ENCODE results near the gene BNC2.
A peak's percentile ranks its signal among the peaks of the same experiment; 100 is the strongest.

The BNC2 gene

DNA sequence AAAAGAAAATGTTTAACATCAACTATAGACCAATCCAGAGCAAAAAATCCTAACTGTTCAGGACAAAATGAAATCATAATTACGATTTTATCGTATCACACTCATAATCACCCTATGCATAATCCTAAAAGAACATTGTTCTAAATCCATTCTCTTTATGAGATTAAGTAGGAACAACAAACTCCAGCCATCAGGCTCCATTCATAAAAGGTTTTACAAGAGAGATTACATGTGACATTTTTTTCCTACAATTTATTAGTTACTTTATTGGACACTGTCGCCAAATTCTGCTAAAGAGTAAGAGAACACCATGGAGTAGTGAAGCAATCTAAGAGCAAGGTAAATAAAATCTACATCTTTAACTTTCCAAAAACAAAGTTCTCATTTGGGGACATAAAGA is 198.0 kb downstream of the BNC2 start:
- no peak for DNase-seq

GRCh38 chr9:16671591-16672137 is 198.8 kb downstream of the BNC2 start:
- DNase-seq, result no peak

- no peak for DNase-seq
Observed at GRCh38 chr9:16670791-16671190, 199.7 kb downstream of the BNC2 start.

DNA sequence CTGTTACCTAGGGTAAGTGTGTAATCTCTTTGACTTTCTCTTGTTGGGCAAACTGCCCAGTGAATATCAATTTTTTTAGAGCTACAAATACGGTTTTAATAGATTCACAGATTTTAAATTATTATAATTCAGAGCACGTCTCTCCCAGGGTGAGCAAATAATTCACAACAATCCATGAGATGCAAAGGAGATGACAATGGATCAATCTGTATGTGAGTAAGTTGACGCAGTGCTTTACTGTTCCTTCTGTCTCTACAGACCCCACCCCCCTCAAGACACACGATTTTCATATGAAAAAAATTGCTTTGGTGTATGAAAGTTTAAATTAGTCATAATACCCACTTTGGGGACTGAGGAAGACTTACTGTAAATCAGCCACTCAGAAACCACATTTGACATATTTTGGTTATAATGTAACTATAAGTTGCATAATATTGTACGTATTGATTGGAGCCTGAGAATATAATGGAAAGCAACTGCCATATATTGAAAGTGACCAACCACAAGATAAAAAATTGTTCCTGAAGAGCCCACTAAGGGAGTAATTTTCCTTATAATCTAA is 201.7 kb downstream of the BNC2 start:
- no peak for DNase-seq

DNA sequence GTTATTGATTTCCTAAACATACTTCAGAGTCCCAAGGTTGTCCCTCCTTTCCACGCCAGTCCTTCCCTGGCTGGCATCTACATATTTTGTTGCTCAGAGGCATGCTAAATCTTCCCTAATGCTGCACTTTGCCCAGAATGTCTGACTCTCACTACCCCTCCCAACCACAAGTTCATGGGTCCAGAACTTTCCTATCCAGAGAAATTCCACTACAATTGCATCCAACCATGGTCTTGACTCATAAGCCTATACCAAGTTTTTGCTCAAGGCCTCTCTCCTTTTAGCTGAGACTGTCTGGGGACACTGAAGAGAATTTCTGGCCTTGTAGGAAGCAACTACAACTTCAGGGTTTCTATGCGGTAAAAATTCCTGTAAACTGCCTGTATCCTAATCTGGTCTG is 206.3 kb downstream of the BNC2 start:
- DNase-seq, result no peak

DNA sequence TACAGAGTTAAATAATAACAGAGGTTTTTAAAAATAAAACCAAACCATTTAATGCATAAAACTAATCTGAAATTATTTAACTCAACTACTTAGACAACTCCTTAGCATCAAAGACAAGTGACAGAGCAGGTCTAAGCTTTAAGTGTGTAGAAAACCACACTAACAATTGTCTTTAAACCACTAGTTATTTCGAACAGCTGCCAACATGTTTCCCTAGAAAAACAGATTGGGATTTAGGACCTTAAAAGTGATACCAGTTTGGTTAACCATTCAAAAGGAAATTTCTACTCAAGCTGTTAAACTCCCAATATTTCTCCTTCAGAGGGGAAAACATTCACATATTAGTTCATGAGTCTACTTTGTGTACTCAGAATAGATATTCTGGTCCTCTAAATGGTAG is 208.7 kb downstream of the BNC2 start:
- no peak for DNase-seq

- no peak for DNase-seq
Observed at GRCh38 chr9:16659096-16659495, 211.4 kb downstream of the BNC2 start.

- DNase-seq, result peak in 1 of 3 donors; percentile 1
Observed at GRCh38 chr9:16656432-16657169, 213.9 kb downstream of the BNC2 start.

GRCh38 chr9:16654596-16655126 is 215.8 kb downstream of the BNC2 start:
- DNase-seq, result no peak

GRCh38 chr9:16653491-16654399 is 216.7 kb downstream of the BNC2 start:
- no peak for DNase-seq

GRCh38 chr9:16652582-16652981 is 217.9 kb downstream of the BNC2 start:
- no peak for DNase-seq

DNA sequence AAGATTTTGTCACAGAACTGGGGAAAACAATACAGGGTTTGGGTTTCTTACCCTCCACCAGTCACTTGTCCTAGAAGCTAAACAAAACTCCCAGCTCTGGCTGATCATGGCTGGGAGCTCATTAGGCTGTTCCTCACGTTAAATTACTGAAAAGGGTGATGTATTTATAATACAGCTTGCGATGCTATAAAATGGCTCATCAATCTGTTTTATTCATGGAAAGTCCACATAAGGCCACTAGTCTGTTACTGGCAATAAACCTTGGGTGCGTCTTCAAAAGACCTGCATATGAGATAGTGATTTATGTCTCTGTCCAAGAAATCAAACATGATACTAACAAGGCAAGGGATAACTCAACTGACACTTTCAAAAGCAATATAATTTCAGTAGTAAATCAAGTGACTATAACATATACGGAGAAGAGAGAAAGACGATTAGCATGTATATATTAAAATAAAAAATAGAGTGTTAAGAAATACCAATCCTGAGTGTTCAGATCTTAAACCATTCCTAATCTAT is 219.0 kb downstream of the BNC2 start:
- no peak for DNase-seq

GRCh38 chr9:16645970-16646369 is 224.5 kb downstream of the BNC2 start:
- peak; percentile 5 to 19 (median 11) for DNase-seq

DNA sequence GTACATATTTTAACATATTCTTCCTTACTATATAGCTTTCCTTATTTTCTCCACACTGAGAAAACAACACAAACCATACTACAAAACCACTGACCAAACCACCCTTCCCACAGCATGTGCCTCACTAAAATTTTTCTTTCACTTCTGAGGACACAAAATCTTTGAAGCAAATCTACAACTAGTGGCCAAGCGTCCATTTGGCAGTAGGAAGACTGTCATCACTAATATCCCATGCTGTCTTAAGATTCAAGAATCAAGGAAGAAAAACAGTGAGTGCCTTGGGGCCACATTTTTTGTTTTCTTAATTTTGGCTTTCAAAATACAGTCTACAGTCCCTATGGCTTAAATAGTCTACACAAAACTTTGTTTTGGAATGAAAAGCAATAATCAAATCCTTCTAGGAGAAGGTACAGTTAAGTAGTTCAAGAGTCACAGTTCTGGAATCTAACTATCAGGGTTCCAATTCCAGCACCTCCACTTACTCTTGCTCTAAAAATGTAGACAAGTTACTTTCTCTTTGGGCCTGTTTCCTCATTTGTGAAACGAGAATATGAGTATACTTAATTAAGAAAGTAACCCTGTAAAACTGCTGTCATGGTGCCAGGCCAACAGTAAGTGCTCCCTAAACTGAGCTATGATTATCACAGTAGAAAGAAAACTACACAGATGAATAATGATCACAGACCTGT is 227.9 kb downstream of the BNC2 start:
- no peak for DNase-seq

DNA sequence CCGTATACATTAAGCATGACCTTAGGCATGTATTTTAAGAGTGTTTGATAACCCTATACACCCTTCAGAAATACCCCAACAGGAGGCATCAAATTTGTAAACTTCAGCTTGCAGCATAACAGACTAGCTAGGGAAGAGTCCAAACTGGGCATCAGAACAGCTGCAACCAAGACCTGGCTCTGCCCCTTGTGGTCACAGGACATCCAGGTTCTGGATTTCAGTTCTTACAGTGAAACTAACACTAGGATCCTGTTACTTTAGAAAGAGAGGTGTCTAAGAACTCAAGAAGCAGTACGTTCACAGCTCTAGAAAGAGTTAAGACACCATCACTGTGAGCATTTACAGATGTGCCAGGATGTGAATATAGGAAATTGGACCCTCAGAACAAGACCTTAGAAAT is 229.8 kb downstream of the BNC2 start:
- no peak for DNase-seq

DNA sequence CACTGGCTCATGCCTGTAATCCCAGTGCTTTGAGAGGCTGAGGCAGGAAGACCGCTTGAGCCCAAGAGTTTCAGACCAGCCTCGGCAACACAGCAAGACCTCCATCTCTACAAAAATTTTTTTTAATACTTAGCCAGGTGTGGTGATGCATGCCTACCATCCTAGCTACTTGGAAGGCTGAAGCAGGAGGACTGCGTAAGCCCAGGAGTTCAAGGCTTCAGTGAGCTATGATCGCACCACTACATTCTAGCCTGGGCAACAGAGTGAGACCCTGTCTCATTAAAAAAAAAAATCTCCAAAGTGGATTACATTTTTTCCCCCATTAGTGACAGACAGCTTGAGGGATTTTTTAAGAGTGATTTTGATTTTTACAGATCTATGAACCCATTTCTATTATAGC is 230.8 kb downstream of the BNC2 start:
- no peak for DNase-seq

GRCh38 chr9:16637911-16638310 is 232.6 kb downstream of the BNC2 start:
- no peak for DNase-seq

DNA sequence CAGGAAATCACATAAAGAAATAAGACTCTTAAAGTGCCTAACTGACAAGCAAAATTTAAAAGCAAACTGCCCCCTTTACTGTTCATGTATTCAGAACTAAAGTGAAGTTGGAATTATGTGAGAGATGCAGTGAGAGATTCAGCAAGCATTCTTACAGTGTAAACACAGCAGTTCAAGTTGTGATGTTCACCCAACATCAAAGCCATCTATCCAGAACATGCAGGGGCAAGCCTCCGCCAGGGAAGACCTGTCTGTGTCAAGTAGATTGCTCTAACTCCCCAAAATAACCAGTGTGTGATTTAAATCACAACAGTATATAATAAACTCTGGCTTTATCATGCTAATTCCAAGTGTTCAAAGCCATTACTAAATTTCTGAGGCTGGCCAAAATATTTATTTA is 233.3 kb downstream of the BNC2 start:
- DNase-seq, result no peak

- no peak for DNase-seq
Observed at GRCh38 chr9:16633794-16634193, 236.7 kb downstream of the BNC2 start.

DNA sequence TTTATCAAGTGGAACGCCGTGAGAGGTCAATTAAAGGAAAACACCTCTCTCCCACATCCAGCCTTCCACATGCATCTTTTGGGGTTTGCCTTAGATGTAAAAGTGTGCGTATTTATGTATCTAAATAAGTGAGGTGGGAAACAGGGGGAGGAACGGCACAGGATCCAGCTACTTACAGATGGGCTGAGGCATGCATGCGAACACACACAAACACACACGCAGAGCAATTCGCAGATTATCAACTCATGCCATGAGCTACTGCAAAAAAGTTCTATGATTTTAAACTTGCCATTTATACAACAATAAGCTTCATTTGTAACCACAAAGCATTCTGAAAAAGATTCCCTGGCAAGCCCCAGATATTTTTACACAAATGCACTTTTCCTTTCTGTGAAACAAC is 242.1 kb downstream of the BNC2 start:
- no peak for DNase-seq

DNA sequence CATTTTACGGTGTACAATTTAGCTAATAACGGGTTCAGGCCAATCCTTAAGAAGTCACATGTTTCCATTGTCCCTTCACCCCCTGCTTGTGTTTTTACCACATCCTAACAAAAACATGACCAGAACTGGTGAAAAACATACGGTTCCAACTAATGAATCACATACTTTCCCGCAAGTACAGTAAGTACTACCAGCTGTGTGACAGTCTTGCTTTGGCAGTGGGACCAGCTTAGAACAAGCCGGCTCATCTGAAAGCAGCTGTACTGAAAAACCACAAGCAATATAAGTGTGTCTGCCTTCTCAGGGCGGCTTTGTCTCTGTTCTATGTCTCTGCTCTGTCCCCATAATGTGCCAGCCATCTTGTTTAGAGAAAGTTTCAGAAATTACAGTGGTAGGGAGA is 242.5 kb downstream of the BNC2 start:
- no peak for DNase-seq

DNA sequence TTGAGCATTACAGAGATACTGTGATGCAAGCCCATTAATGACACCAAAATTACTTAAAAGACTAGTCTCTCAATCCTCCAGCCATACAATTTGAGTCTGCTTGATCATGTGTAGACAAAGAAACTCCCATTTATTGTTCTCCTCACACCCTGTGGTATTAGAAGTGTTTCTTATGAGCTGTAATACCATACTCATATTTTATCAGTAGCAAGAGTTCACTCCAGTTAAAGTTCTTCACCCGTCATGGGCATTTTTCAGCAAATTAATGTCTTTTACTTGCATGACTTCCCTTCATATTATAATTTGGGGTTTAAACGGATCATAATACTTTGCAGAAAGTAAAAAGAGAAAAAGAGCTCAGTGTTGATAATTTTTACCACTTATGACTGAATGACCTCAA is 242.9 kb downstream of the BNC2 start:
- no peak for DNase-seq

Measured in suppressor macrophage treated with lipopolysaccharide for 1 hour (primary cell).